GM18951 (cell line): Measurements from ENCODE around the gene GADD45A.
"Not testable (repeated sequence)": the region's sequence is repeated elsewhere in the genome, so short reads cannot be mapped to it uniquely, and the experiment has no call there.

Experiments used
- POLR2A ChIP-seq: IDR thresholded peaks from 4 replicates; pipeline ENCODE4 v1.6.1; 2011; ENCODE audit warnings: mild to moderate bottlenecking; ENCODE audit not compliant: insufficient read length, insufficient read depth; ENCODE audit errors: extremely low read depth
- in situ Hi-C: fragments of 300-500 bp; cut with MboI; formaldehyde crosslinking; loops from one replicate; pipeline ENCODE4 v1.12.0; 2022; ENCODE audit warnings: low sequenced_read_pairs, mixed read lengths, inconsistent platforms; ENCODE audit not compliant: unreplicated experiment

GADD45A gene

GRCh38 chr1:67723620-67724019, 38.6 kb downstream of the GADD45A start:
- in situ Hi-C loops: no loop called here
- TF ChIP-seq POLR2A: no peak

GRCh38 chr1:67724928-67725560, 40.0 kb downstream of the GADD45A start:
- in situ Hi-C loops: no loop called here
- no peak for TF ChIP-seq POLR2A

- no peak for TF ChIP-seq POLR2A
- in situ Hi-C loops: no loop called here
These were observed 41.2 kb downstream of the GADD45A start for GRCh38 chr1:67726224-67726623.

DNA sequence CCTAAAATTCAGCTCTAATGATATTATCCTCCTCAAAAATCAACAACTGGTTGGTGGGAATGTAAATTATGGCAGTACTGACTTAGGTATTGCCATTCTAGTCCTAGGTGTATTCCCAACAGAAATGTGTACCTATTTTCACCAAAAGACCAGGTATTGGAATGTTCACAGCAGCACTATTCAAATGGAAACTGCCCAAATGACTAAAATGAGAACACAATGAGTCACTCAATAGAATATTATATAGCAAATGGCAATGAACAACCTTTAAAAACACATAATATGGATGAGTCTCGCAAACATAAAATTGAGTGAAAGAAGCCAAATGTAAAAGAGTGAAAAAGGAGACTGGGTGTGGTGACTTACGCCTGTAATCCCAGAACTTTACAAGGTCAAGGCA, 44.9 kb downstream of the GADD45A start:
- in situ Hi-C loops: no loop called here
- no peak for TF ChIP-seq POLR2A

DNA sequence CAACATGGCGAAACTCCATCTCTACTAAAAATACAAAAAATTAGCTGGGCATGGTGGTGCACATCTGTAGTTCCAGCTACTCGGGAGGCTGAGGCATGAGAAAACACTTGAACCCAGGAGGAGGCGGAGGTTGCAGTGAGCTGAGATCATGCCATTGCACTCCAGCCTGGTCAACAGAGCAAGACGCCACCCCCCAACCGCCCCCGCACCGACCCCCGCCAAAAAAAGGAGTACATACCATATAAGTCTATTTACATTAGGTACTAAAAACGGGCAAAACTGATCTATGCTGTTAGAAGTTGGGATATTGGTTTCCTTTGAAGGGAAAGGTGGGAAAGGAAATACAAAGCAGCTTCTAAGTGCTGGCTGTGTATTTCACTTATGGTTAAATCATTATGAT, 45.3 kb downstream of the GADD45A start:
- in situ Hi-C loops: not testable (repeated sequence)

GRCh38 chr1:67731322-67731721, 46.3 kb downstream of the GADD45A start:
- no peak for TF ChIP-seq POLR2A
- in situ Hi-C loops: no loop called here

DNA sequence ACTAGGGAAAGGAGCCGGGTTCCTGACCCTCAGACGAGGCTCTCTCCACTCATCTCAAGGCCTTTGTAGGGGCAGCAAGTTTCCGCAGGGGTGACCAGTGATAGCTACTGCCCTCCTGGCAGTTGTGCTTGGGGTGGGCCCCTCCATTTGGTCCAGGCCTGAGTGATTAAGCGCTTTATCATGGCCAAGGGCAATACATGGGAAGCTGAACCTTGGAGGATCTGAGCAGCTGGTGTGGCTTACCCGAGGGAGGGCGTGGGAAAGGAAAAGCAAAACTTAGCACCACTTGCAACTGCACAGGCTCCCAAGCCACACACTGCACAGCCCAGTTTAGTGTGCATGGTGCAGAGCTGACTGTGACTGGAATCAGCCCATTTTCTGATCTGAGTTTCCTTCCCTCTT, 47.8 kb downstream of the GADD45A start:
- in situ Hi-C loops: no loop called here
- TF ChIP-seq POLR2A: no peak

- no peak for TF ChIP-seq POLR2A
- in situ Hi-C loops: no loop called here
These were observed 48.8 kb downstream of the GADD45A start for GRCh38 chr1:67733681-67734322.

- TF ChIP-seq POLR2A: no peak
- in situ Hi-C loops: no loop called here
These were observed 49.3 kb downstream of the GADD45A start for GRCh38 chr1:67734323-67734690.

- no peak for TF ChIP-seq POLR2A
- in situ Hi-C loops: no loop called here
These were observed 50.2 kb downstream of the GADD45A start for GRCh38 chr1:67735206-67735605.

DNA sequence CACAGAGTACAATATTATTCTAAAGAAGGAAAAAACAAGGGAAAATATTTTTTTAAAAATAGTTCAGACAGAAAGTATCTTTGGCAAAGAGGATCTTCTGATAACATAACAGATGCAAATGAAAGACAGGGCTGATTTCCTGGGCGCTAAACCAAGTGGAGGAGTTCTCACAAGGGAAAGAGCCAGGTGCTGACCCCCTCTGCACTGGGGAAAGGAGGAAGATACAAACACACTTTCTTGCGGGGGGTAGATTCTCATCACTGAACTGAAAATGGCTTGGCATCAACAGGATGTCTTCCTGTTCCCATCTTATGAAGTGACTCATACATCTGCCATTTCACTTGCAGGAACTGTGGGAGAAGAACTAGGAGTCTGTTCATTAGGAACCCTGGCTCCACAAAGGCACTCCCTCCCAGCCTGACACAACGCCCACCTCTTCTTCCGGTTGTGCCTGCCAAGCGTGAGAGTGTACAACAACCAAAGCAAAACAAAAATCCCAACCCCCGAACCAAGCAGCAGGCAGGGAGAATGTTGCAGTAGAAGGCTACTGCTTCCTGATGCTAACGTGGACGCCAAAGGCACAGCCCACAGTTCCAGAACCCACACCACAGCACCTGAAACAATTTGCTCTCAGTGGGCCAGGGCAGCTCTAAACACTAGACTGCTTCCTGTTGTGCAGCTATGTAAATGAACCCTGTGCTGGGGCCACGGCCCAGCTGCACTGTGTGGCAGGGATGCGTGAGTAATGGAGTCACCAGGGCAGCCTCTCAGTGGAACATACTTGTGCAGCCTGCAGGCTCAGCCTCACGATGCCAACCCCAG, 51.0 kb downstream of the GADD45A start:
- in situ Hi-C loops: no loop called here
- peak; percentile 66 for TF ChIP-seq POLR2A

- in situ Hi-C loops: no loop called here
- no peak for TF ChIP-seq POLR2A
These were observed 51.7 kb downstream of the GADD45A start for GRCh38 chr1:67736750-67737149.

DNA sequence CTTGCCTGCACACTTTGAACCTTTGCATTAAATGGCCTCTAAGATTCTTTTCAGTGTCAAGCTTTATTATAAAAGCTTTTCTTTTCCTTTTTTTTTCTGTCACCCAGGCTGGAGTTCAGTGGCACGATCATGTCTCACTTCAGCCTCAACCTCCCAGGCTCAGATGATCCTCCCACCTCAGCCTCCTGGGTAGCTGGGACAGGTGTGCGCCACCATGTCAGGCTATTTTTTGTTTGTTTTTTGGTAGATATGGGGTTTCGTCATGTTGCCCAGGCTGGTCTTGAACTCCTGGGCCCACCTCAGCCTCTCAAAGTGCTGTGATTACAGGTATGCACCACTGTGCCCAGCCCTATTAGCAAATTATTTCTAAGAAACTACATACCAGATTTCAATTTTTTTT, 52.9 kb downstream of the GADD45A start:
- no peak for TF ChIP-seq POLR2A
- in situ Hi-C loops: no loop called here
